HEK293 (cell line): ENCODE measurements around the gene TP53BP1.

Experiments used
- YY1 ChIP-seq: fragments of 450-650 bp; formaldehyde crosslinking; IDR thresholded peaks from 2 replicates; pipeline ENCODE4 v1.5.1; 2018; ENCODE audit warnings: missing biosample characterization, missing genetic modification characterization
- ZBTB21 ChIP-seq: fragments of 450-650 bp; formaldehyde crosslinking; IDR thresholded peaks from 2 replicates; pipeline ENCODE4 v1.5.1; 2017; ENCODE audit warnings: missing biosample characterization, missing genetic modification characterization
- ZNF10 ChIP-seq: fragments of 450-650 bp; formaldehyde crosslinking; IDR thresholded peaks from 2 replicates; pipeline ENCODE4 v1.5.1; 2017; ENCODE audit warnings: missing biosample characterization, missing genetic modification characterization
- ZNF24 ChIP-seq: fragments of 450-650 bp; formaldehyde crosslinking; IDR thresholded peaks from 2 replicates; pipeline ENCODE4 v1.5.1; 2016; ENCODE audit warnings: missing biosample characterization, missing genetic modification characterization
- ZNF274 ChIP-seq, 2 experiments: fragments of 200-500 bp in 1 of 2; fragments of 450-650 bp in 1 of 2; sonication (Bioruptor generic) in 1 of 2; formaldehyde crosslinking in 1 of 2; IDR thresholded peaks; 2 replicates each; pipeline versions ENCODE4 v1.5.1 to v1.6.1; 2014 to 2016; ENCODE audit warnings: borderline replicate concordance in 1 of 2, inconsistent platforms in 1 of 2, low read length in 1 of 2, missing biosample characterization in 1 of 2, missing genetic modification characterization in 1 of 2
- TF ChIP-seq, protein P1 (sequence below): fragments of 450-650 bp; formaldehyde crosslinking; IDR thresholded peaks from 2 replicates; pipeline ENCODE4 v1.5.1; 2016; ENCODE audit warnings: missing biosample characterization, missing genetic modification characterization

DNA sequence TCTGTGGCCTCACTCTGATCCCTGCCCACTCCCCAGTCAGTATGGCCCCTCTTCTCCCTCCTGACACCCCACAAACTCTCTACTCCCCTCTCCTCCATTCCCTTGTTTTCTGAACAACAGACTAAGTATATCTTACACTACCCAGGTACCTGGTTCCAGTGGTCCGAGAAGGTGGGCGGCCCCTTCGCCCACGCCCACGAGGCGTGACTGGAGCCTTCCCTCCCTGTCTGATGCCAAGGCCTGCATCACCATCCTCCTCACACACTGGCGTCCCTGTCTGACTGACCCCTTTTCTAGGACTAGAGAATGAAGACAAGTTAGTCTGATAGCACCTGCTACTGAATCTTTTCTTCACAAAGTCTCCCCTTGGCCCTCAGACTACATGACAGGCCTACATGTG is 72.1 kb downstream of the TP53BP1 start:
- no peak for TF ChIP-seq YY1 (tag by site-specific recombination)
- TF ChIP-seq, protein P1, sequence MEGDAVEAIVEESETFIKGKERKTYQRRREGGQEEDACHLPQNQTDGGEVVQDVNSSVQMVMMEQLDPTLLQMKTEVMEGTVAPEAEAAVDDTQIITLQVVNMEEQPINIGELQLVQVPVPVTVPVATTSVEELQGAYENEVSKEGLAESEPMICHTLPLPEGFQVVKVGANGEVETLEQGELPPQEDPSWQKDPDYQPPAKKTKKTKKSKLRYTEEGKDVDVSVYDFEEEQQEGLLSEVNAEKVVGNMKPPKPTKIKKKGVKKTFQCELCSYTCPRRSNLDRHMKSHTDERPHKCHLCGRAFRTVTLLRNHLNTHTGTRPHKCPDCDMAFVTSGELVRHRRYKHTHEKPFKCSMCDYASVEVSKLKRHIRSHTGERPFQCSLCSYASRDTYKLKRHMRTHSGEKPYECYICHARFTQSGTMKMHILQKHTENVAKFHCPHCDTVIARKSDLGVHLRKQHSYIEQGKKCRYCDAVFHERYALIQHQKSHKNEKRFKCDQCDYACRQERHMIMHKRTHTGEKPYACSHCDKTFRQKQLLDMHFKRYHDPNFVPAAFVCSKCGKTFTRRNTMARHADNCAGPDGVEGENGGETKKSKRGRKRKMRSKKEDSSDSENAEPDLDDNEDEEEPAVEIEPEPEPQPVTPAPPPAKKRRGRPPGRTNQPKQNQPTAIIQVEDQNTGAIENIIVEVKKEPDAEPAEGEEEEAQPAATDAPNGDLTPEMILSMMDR = no peak
- TF ChIP-seq ZNF10 (tag by site-specific recombination) = no peak
- no peak for TF ChIP-seq ZNF24 (tag by site-specific recombination)
- no peak for TF ChIP-seq ZBTB21 (tag by site-specific recombination)
- no peak for TF ChIP-seq ZNF274 (IDR thresholded peaks at IDR 0.05; ENCODE audit: low read length)
- TF ChIP-seq ZNF274 (tag by site-specific recombination; IDR thresholded peaks at IDR 0.05; ENCODE audit: borderline replicate concordance) = no peak
